WTC11 (cell line): Measurements from ENCODE around the gene TMEM234. TPM values are rescaled to one million over a fixed set of nuclear protein-coding genes. Genes with fewer than 3 reads are reported as not detected.
A peak's percentile ranks its signal among the peaks of the same experiment; 100 is the strongest.

ENCODE experiments used
- ATAC-seq: fragments of 200-7000 bp; cut with Tn5 transposase; 2 replicates; pipeline ENCODE4 v1.10.0; 2021; ENCODE audit warnings: mild to moderate bottlenecking, moderate library complexity
- CTCF ChIA-PET: fragments of 300-600 bp; sonication (Branson Sonifier 250); formaldehyde crosslinking; loops from one replicate; lab custom pipeline; 2021; ENCODE audit warnings: antibody characterized with exemption; lab: Charles Lee
- POLR2A ChIA-PET: fragments of 350-600 bp; sonication (Branson Sonifier 250); formaldehyde crosslinking; loops from one replicate; lab custom pipeline; 2021; ENCODE audit warnings: antibody characterized with exemption; lab: Charles Lee
- DNase-seq: peaks from one replicate; pipeline ENCODE4 v3.0.0; 2021; ENCODE audit warnings: low spot score
- H3K27ac Mint-ChIP-seq: 2 replicates; pipeline ENCODE4 v1.8.0; 2021; ENCODE audit warnings: mixed read lengths
- H3K27me3 Mint-ChIP-seq: 2 replicates; pipeline ENCODE4 v1.8.0; 2021; ENCODE audit warnings: low read depth, mild to moderate bottlenecking, moderate library complexity, mixed read lengths
- H3K36me3 Mint-ChIP-seq: 2 replicates; pipeline ENCODE4 v1.8.0; 2021; ENCODE audit warnings: mixed read lengths
- H3K4me1 Mint-ChIP-seq: 2 replicates; pipeline ENCODE4 v1.8.0; 2022; ENCODE audit warnings: mixed read lengths
- H3K4me3 Mint-ChIP-seq: 2 replicates; pipeline ENCODE4 v1.8.0; 2021; ENCODE audit warnings: mild to moderate bottlenecking, moderate library complexity, mixed read lengths
- H3K9me3 Mint-ChIP-seq: 2 replicates; pipeline ENCODE4 v1.8.0; 2021; ENCODE audit warnings: mixed read lengths
- ESRRA ChIP-seq: sonication (generic); formaldehyde crosslinking; IDR thresholded peaks from 2 replicates; pipeline ENCODE4 v1.8.1; 2022; ENCODE audit warnings: mild to moderate bottlenecking, missing genetic modification reagents, borderline replicate concordance
- FOXK1 ChIP-seq: sonication (generic); formaldehyde crosslinking; IDR thresholded peaks from 2 replicates; pipeline ENCODE4 v1.8.0; 2022; ENCODE audit warnings: mild to moderate bottlenecking, moderate library complexity, missing genetic modification reagents
- GABPB1 ChIP-seq: sonication (generic); formaldehyde crosslinking; IDR thresholded peaks from 2 replicates; pipeline ENCODE4 v1.8.1; 2023; ENCODE audit warnings: mild to moderate bottlenecking, missing genetic modification reagents
- HMGA2 ChIP-seq: fragments of 250-450 bp; sonication (Bioruptor Pico); IDR thresholded peaks from 2 replicates; pipeline ENCODE4 v1.4.0; 2021; ENCODE audit warnings: mild to moderate bottlenecking, moderate library complexity
- NFATC4 ChIP-seq: fragments of 250-450 bp; sonication (Bioruptor Pico); IDR thresholded peaks from 2 replicates; pipeline ENCODE4 v1.9.0; 2021; ENCODE audit warnings: mild to moderate bottlenecking
- NFYB ChIP-seq: sonication (generic); formaldehyde crosslinking; conservative IDR thresholded peaks from 2 replicates; pipeline ENCODE4 v1.8.0; 2022; ENCODE audit warnings: low read depth, missing genetic modification reagents
- RORB ChIP-seq: fragments of 250-450 bp; sonication (Bioruptor Pico); IDR thresholded peaks from 2 replicates; pipeline ENCODE4 v1.9.0; 2021; ENCODE audit warnings: mild to moderate bottlenecking
- SMAD3 ChIP-seq: sonication (generic); formaldehyde crosslinking; IDR thresholded peaks from 2 replicates; pipeline ENCODE4 v1.8.0; 2022; ENCODE audit warnings: missing genetic modification reagents, mild to moderate bottlenecking, borderline replicate concordance
- ZBTB21 ChIP-seq: sonication (generic); formaldehyde crosslinking; IDR thresholded peaks from 2 replicates; pipeline ENCODE4 v1.8.1; 2023; ENCODE audit warnings: mild to moderate bottlenecking, missing genetic modification reagents, borderline replicate concordance
- ZNF121 ChIP-seq: sonication (generic); formaldehyde crosslinking; IDR thresholded peaks from 2 replicates; pipeline ENCODE4 v1.8.0; 2023; ENCODE audit warnings: missing genetic modification reagents
- total RNA-seq: library from RNA; stranded (reverse); gene quantifications from 3 replicates; pipeline ENCODE4 v1.2.3, GENCODE V29; 2021
- TF ChIP-seq, protein P1 (sequence below): fragments of 250-450 bp; sonication (Bioruptor Pico); IDR thresholded peaks from 2 replicates; pipeline ENCODE4 v1.9.0; 2021; ENCODE audit warnings: moderate library complexity, mild to moderate bottlenecking, inconsistent platforms, borderline replicate concordance
- TF ChIP-seq, protein P2 (sequence below): sonication (generic); formaldehyde crosslinking; IDR thresholded peaks from 2 replicates; pipeline ENCODE4 v1.8.1; 2023; ENCODE audit warnings: mild to moderate bottlenecking, missing genetic modification reagents, moderate library complexity
- TF ChIP-seq, protein P3 (sequence below): sonication (generic); formaldehyde crosslinking; IDR thresholded peaks from 2 replicates; pipeline ENCODE4 v1.8.0; 2022; ENCODE audit warnings: mild to moderate bottlenecking, missing genetic modification reagents
- TF ChIP-seq, protein P4 (sequence below): sonication (generic); formaldehyde crosslinking; IDR thresholded peaks from 2 replicates; pipeline ENCODE4 v1.8.1; 2022; ENCODE audit warnings: mild to moderate bottlenecking, missing genetic modification reagents, moderate library complexity, borderline replicate concordance
- TF ChIP-seq, protein P5 (sequence below): sonication (generic); formaldehyde crosslinking; conservative IDR thresholded peaks from 2 replicates; pipeline ENCODE4 v1.8.1; 2023; ENCODE audit warnings: mild to moderate bottlenecking, low read depth, missing genetic modification reagents, moderate library complexity

TMEM234 gene
- total RNA-seq, 1 experiment from 2014 or later: 11.9 TPM

DNA sequence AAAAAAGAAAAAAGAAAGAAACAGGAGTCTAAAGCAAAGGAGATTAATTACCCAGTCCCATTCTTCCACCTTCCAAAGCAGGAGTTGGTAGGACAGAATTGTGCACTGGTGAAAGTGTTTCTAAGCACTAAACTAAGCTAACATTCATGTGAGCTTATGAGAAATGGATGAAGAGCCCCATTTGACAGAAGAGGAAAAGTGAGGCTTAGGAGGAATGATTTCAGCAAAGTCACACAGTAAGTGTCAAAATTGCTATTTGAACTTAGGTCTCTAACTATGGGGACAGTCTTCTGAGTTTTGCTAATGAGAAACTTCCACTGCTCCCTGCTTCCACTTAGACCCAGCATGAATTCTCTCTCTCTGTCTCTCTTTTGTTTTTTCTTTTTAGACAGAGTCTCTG lies 47.6 kb upstream of the TMEM234 start (continued):
- TF ChIP-seq, protein P1, sequence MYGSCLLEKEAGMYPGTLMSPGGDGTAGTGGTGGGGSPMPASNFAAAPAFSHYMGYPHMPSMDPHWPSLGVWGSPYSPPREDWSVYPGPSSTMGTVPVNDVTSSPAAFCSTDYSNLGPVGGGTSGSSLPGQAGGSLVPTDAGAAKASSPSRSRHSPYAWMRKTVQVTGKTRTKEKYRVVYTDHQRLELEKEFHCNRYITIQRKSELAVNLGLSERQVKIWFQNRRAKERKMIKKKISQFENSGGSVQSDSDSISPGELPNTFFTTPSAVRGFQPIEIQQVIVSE (CRISPR knock-in tag): no peak

DNA sequence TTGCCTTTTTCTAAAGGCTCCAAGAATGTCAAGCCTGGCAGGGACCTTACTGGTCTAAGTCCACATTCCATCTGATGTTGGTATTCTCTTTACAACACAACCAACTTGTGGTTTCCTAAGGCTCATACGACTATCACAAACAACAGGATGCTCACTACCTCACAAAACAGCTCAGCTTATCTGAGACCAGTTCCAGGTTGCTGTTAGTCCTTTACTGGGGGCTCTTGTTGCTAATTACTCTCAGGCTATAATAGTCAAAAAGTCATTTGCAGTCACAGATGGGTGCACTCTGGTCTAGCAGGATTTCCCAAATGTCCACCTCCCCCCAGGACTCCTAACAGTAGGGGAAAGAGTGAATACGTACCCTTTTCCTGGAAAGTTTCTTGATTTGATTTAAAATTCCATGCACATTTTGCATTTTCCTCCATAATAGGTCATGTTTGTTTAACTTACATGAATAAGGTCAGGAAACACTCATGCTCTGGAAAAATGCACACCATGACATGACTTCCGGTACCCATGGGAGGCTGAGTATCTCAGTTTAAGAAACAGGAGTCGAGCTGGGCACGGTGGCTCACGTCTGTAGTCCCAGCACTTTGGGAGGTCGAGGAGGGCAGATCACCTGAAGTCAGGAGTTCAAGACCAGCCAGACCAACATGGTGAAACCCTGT lies 44.9 kb upstream of the TMEM234 start:
- no peak for DNase-seq
- Mint-ChIP-seq H3K9me3 (peaks cover 7% of the 10 kb centered on the region), H3K27me3 (no peaks in the 10 kb centered on the region), H3K27ac (peak overlapping the region; percentile 46; the same call in 1 of the 2 replicates), H3K36me3 (no peaks in the 10 kb centered on the region), H3K4me3 (no peak overlapping the region), H3K4me1 (peaks cover 13% of the 10 kb centered on the region)
- ATAC-seq: no peak
- TF ChIP-seq GABPB1 (CRISPR knock-in tag): no peak
- TF ChIP-seq ZBTB21 (CRISPR knock-in tag): no peak
- no peak for TF ChIP-seq NFYB (CRISPR knock-in tag)
- POLR2A ChIA-PET: interaction anchor here (0.6 kb wide), 1 partner anchor 26 kb away, joined by 4 read pairs; no protein-coding TSS in a partner anchor
- CTCF ChIA-PET: interaction anchor here (0.6 to 4.1 kb wide), 2 partner anchors 19 to 254 kb away, joined by 3 to 15 read pairs; no protein-coding TSS in a partner anchor

DNA sequence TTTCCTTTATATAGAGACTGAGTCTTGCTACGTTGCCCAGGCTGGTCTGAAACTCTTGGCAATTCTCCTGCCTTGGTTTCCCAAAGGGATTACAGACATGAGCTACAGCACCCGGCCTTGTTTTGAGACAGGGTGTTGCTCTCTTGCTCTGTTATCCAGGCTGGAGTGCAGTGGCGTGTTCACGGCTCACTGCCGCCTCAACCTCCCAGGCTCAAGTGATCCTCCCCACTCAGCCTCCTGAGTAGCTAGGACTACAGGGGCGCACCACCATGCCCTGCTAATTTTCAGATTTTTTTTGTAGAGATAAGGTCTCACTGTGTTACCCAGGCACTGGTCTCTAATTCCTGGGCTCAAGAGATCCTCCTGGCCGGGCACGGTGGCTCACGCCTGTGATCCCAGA lies 43.7 kb upstream of the TMEM234 start:
- H3K4me1 Mint-ChIP-seq: peaks cover 13% of the 10 kb centered on the region; the same call in 1 of the 2 replicates
- no peaks in the 10 kb centered on the region for H3K27me3 Mint-ChIP-seq
- H3K36me3 Mint-ChIP-seq: no peaks in the 10 kb centered on the region
- H3K27ac Mint-ChIP-seq: no peak overlapping the region
- no peak overlapping the region for H3K4me3 Mint-ChIP-seq
- ChIA-PET CTCF (interaction anchor here (0.7 to 4.1 kb wide), 3 partner anchors 12 to 85 kb away, joined by 3 to 15 read pairs (median 3); no protein-coding TSS in a partner anchor), POLR2A (no interaction called here)
- ATAC-seq (no peak), DNase-seq (no peak)
- TF ChIP-seq, protein P2, sequence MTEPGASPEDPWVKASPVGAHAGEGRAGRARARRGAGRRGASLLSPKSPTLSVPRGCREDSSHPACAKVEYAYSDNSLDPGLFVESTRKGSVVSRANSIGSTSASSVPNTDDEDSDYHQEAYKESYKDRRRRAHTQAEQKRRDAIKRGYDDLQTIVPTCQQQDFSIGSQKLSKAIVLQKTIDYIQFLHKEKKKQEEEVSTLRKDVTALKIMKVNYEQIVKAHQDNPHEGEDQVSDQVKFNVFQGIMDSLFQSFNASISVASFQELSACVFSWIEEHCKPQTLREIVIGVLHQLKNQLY (CRISPR knock-in tag): no peak
- TF ChIP-seq, protein P3, sequence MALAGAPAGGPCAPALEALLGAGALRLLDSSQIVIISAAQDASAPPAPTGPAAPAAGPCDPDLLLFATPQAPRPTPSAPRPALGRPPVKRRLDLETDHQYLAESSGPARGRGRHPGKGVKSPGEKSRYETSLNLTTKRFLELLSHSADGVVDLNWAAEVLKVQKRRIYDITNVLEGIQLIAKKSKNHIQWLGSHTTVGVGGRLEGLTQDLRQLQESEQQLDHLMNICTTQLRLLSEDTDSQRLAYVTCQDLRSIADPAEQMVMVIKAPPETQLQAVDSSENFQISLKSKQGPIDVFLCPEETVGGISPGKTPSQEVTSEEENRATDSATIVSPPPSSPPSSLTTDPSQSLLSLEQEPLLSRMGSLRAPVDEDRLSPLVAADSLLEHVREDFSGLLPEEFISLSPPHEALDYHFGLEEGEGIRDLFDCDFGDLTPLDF (CRISPR knock-in tag): no peak
- TF ChIP-seq ZNF121 (CRISPR knock-in tag) (0 out of 2 replicates have a peak, but pooled peaks have one; percentile 8), NFATC4 (CRISPR knock-in tag) (no peak)
- TF ChIP-seq, all 79 proteins: peak for 1
- peaks cover 7% of the 10 kb centered on the region for H3K9me3 Mint-ChIP-seq

DNA sequence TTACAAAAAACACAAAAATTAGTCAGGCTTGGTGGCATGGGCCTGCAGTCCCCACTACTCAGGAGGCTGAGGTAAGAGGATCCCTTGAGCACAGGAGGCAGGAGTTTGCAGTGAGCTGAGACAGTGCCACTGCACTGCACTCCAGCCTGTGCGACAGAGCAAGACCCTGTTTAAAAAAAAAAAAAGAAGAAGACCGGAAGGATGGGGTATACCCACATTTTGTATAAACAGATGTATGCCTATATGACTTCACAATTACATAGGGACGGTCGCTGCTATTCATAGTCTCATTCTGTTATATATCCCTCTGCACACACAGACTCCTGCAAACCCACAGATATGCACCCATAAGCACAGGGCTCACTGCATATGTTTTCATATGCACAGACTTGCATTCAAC lies 41.6 kb upstream of the TMEM234 start:
- Mint-ChIP-seq H3K4me1 (peaks cover 13% of the 10 kb centered on the region; the same call in 1 of the 2 replicates), H3K4me3 (no peak overlapping the region), H3K36me3 (no peaks in the 10 kb centered on the region), H3K27me3 (no peaks in the 10 kb centered on the region), H3K9me3 (peaks cover 7% of the 10 kb centered on the region), H3K27ac (no peak overlapping the region)
- TF ChIP-seq FOXK1 (no peak), HMGA2 (no peak), SMAD3 (CRISPR knock-in tag) (no peak), RORB (no peak), ESRRA (no peak)
- TF ChIP-seq, protein P4, sequence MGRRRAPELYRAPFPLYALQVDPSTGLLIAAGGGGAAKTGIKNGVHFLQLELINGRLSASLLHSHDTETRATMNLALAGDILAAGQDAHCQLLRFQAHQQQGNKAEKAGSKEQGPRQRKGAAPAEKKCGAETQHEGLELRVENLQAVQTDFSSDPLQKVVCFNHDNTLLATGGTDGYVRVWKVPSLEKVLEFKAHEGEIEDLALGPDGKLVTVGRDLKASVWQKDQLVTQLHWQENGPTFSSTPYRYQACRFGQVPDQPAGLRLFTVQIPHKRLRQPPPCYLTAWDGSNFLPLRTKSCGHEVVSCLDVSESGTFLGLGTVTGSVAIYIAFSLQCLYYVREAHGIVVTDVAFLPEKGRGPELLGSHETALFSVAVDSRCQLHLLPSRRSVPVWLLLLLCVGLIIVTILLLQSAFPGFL (CRISPR knock-in tag): no peak
- TF ChIP-seq, protein P5, sequence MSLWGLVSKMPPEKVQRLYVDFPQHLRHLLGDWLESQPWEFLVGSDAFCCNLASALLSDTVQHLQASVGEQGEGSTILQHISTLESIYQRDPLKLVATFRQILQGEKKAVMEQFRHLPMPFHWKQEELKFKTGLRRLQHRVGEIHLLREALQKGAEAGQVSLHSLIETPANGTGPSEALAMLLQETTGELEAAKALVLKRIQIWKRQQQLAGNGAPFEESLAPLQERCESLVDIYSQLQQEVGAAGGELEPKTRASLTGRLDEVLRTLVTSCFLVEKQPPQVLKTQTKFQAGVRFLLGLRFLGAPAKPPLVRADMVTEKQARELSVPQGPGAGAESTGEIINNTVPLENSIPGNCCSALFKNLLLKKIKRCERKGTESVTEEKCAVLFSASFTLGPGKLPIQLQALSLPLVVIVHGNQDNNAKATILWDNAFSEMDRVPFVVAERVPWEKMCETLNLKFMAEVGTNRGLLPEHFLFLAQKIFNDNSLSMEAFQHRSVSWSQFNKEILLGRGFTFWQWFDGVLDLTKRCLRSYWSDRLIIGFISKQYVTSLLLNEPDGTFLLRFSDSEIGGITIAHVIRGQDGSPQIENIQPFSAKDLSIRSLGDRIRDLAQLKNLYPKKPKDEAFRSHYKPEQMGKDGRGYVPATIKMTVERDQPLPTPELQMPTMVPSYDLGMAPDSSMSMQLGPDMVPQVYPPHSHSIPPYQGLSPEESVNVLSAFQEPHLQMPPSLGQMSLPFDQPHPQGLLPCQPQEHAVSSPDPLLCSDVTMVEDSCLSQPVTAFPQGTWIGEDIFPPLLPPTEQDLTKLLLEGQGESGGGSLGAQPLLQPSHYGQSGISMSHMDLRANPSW (CRISPR knock-in tag): no peak
- ATAC-seq: no peak
- ChIA-PET CTCF (interaction anchor here (4.1 kb wide), 1 partner anchor 15 kb away, joined by 15 read pairs; no protein-coding TSS in a partner anchor), POLR2A (interaction anchor here (0.7 kb wide), 1 partner anchor 71 kb away, joined by 3 read pairs; no protein-coding TSS in a partner anchor)
- no peak for DNase-seq
